ENCODE results near the gene PEX26.
"Not testable (repeated sequence)": the region's sequence is repeated elsewhere in the genome, so short reads cannot be mapped to it uniquely, and the experiment has no call there.

PEX26 gene

GRCh38 chr22:18077639-18078328 is at the start of gene PEX26:
PEX26 (plus strand) TSS chr22:18077990; CDS start chr22:18078377, 387 bp downstream.
- FAIRE-seq (no peak), DNase-seq (ENCODE audit: insufficient read length, low spot score) (peak; percentile 80)
- peak; percentile 28 for TF ChIP-seq POLR2A (IDR thresholded peaks at IDR 0.05; ENCODE audit: low read depth, low read length)

DNA sequence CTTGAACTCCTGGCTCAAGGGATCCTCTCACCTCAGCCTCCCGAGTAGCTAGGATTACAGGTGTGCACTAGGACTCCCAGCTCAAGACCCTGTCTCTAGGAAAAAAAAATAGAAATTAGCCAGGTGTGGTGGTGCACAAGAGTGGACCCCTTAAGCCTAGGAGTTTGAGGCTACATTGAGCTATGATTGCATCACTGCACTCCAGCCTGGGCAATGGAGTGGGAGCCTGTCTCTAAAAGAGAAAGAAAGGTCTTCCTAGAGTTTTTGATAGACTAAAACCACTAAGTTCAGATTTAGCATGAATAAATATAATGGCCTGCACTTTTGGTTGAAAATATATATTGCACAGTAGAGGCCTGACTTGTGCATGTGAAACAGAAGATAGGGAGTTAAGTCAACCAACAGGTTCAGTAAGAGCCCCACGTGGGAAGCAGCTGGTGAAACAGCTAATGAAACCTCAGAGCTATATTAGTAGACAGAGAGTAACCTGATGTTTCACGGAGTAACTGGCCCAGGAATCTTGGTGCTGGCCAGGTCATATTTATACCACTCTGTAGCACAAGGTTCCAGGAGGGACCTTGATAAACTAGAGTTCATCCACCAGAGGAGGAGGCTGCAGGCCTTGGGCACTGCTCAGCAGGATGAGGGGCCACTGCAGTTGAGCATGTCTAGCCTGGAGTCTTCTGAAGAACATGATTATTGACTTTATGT is 48.8 kb upstream of the PEX26 start:
- DNase-seq (ENCODE audit: insufficient read length, low spot score): no peak
- FAIRE-seq: no peak
- no peak for TF ChIP-seq POLR2A (IDR thresholded peaks at IDR 0.05; ENCODE audit: low read depth, low read length)

DNA sequence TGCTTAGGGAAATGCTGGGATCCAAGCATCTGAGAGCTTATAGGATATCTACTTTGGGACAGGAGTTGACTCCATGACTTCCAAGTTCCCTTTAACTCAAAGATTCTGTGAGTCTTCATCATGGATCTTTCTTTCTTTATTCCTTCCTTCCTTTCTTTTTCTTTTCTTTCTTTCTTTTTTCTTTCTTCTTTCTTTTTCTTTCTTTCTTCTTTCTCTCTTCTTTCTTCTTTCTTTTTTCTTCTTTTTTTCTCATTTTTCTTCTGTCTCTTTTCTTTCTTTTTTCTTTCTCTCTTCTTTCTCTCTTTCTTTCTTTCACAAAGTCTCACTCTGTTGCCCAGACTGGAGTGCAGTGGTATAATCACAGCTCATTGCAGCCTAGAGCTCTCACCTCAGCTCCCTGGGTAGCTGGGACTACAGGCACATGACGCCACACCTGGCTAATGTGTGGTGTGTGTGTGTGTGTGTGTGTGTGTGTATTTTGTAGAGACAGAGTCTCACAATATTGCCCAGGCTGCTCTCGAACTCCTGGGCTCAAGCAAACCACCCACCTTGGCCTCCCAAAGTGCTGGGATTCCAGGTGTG is 48.0 kb upstream of the PEX26 start:
- FAIRE-seq: no peak
- TF ChIP-seq POLR2A (IDR thresholded peaks at IDR 0.05; ENCODE audit: low read depth, low read length): no peak
- no peak for DNase-seq (ENCODE audit: insufficient read length, low spot score)

GRCh38 chr22:18031695-18032454 is 45.9 kb upstream of the PEX26 start:
- peak; percentile 94 for FAIRE-seq
- DNase-seq (ENCODE audit: insufficient read length, low spot score): peak; percentile 67

DNA sequence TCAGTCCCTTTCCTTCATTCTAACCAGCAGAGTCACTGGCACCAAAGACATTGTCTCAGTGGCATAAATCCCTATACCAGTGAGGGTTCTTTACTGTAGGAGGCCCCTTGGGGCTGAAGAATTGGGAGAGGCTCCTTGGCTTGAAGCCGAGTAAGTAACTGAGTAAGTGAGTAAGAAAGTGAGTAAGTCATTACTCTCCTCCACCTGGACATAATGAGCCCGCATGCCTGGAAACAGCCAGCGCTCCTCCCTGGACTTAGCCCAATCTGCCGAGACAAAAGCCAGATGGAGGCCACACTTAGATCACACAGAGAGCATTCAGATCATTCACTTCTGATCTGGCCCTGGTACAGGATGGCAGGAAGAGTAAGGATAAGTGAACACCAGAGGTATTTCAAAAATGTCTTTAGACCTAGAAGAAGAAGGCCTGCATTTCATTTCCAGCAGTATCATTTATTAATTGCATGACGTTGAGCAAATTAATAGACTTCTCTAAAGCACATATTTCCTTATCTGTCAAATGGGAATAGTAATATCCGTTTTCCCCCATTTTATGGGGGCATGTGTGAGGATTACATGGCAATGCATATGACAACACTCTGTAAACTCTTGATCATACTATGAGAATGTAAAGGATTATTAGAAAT is 45.2 kb upstream of the PEX26 start:
- FAIRE-seq: peak; percentile 96
- no peak for DNase-seq (ENCODE audit: insufficient read length, low spot score)
- no peak for TF ChIP-seq POLR2A (IDR thresholded peaks at IDR 0.05; ENCODE audit: low read depth, low read length)

More at GRCh38 chr22:18031695-18032454, 45.9 kb upstream of the PEX26 start:
- TF ChIP-seq POLR2A (IDR thresholded peaks at IDR 0.05; ENCODE audit: low read depth, low read length): no peak

DNA sequence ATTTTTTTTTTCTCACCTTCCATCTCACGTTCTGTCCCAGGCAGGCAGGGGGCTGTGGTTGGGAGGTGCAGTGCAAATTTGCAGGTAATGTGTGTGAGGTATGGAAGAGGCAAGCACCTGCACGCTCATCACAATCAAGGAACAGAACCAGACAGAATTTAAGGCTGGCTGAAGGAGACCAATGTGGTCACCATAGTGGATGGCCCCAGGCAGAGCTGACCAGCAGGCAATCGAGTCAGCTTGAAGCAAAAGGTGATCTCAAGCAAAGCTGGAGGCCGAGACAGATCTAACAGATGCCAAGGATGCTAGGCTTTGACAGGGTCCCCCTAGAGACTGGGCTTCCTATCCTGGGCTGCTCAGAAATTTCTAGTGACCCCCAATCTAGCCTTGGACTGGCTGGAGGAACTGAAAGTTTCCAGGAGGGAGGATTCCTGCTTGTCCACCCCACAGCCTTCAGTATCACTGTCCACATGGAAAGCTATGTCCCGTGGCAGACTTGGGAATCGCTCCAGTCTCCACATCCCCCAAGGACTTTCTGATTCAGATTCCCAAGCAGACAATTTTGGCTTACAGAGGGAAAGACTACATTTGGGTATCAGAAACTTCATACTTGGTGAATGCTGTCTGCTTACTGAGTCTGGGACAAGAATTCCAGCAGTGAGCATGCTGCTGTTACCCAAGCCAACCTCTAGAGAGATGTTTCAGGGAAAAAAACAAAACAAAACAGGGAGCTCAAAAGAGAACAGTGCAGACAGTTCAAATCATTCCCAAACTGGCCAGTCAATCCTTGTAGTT is 44.4 kb upstream of the PEX26 start:
- FAIRE-seq (peak; percentile 20), DNase-seq (ENCODE audit: insufficient read length, low spot score) (no peak)
- TF ChIP-seq POLR2A (IDR thresholded peaks at IDR 0.05; ENCODE audit: low read depth, low read length): no peak

- FAIRE-seq (no peak), DNase-seq (ENCODE audit: insufficient read length, low spot score) (no peak)
- TF ChIP-seq POLR2A (IDR thresholded peaks at IDR 0.05; ENCODE audit: low read depth, low read length): no peak
These were observed 43.7 kb upstream of the PEX26 start for GRCh38 chr22:18034076-18034475.

GRCh38 chr22:18035751-18036150 is 42.0 kb upstream of the PEX26 start:
- no peak for DNase-seq (ENCODE audit: insufficient read length, low spot score)
- no peak for TF ChIP-seq POLR2A (IDR thresholded peaks at IDR 0.05; ENCODE audit: low read depth, low read length)
- FAIRE-seq: no peak

DNA sequence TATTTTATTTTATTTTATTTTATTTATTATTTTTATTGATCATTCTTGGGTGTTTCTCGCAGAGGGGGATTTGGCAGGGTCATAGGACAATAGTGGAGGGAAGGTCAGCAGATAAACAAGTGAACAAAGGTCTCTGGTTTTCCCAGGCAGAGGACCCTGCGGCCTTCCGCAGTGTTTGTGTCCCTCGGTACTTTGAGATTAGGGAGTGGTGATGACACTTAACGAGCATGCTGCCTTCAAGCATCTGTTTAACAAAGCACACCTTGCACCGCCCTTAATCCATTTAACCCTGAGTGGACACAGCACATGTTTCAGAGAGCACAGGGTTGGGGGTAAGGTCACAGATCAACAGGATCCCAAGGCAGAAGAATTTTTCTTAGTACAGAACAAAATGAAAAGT is 36.9 kb upstream of the PEX26 start:
- FAIRE-seq; DNase-seq (ENCODE audit: insufficient read length, low spot score): not testable (repeated sequence)

DNA sequence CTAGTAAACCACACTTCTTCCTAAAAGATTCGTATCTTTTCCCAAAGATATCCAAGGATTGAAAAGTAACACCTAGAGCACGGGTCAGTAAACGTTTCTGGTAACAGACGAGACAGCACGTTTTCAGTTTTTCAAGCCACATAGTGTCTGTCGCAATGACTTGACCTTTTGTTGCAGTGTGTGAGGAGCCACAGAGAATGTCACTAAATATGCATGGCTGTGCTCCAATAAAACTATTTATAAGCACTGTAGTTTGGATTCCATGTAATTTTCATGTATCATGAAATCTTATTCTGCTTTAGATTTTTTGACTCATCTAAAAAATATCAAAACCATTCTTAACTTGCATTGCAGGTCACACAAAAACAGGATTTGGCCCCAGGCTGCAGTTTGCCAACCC is 35.1 kb upstream of the PEX26 start:
- FAIRE-seq: no peak
- DNase-seq (ENCODE audit: insufficient read length, low spot score): no peak
- no peak for TF ChIP-seq POLR2A (IDR thresholded peaks at IDR 0.05; ENCODE audit: low read depth, low read length)

GRCh38 chr22:18044548-18045271 is 33.1 kb upstream of the PEX26 start:
- TF ChIP-seq POLR2A (IDR thresholded peaks at IDR 0.05; ENCODE audit: low read depth, low read length): no peak
- FAIRE-seq: no peak
- DNase-seq (ENCODE audit: insufficient read length, low spot score): no peak

DNA sequence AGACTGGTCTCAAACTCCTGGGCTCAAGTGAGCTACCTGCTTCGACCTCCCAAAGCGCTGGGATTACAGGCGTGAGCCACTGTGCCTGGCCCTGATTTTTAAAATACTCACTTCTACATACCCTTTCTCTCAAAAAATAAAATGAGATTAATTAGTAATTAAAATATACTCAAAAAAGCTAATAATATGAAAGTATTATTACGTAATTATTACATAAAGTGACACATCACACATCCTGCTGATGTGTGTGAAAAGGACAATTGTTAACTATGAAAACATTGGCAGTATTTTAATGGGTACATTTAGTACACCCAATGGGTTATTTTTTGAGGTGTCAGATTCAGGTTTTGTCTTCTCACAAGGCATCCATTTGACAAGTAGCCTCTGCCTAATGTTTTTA is 32.0 kb upstream of the PEX26 start:
- TF ChIP-seq POLR2A (IDR thresholded peaks at IDR 0.05; ENCODE audit: low read depth, low read length): no peak
- no peak for FAIRE-seq

More for the DNA sequence above, 32.0 kb upstream of the PEX26 start:
- DNase-seq (ENCODE audit: insufficient read length, low spot score): no peak
